Thoracic aorta (tissue), 2 donors: Measurements from ENCODE around the gene MEX3C. TPM values are rescaled to one million over a fixed set of nuclear protein-coding genes. Genes with fewer than 3 reads are reported as not detected.

ENCODE experiments used
- ATAC-seq: fragments of 150-250 bp; one replicate; pipeline ENCODE4 v1.8.0; 2017; ENCODE audit warnings: low read depth; ENCODE audit not compliant: insufficient number of reproducible peaks, low FRiP score
- DNase-seq: peaks from one replicate; pipeline ENCODE4 v3.0.0-alpha.2; 2020; ENCODE audit warnings: low spot score
- H3K27ac ChIP-seq, 2 donors: fragments of 200-600 bp; sonication (generic); 1 replicate in 1 of 2; 2 replicates in 1 of 2; pipeline ENCODE4 v1.5.1; 2016; ENCODE audit warnings: mild to moderate bottlenecking in 2 of 2, moderate library complexity in 2 of 2
- H3K27me3 ChIP-seq: fragments of 200-600 bp; sonication (generic); replicated peaks from 2 replicates; pipeline ENCODE4 v1.6.0; 2016; ENCODE audit warnings: mild to moderate bottlenecking; ENCODE audit not compliant: insufficient read depth
- H3K36me3 ChIP-seq: fragments of 200-600 bp; sonication (generic); one replicate; pipeline ENCODE4 v1.5.1; 2016
- H3K4me1 ChIP-seq, 2 donors: fragments of 200-600 bp; sonication (generic); 1 replicate in 1 of 2; 2 replicates in 1 of 2; pipeline versions ENCODE4 v1.5.1 to v1.6.0; 2016; ENCODE audit warnings: low read depth in 2 of 2, mild to moderate bottlenecking in 1 of 2; ENCODE audit not compliant: control insufficient read depth in 1 of 2
- H3K4me3 ChIP-seq: fragments of 200-600 bp; sonication (generic); 2 replicates; pipeline ENCODE4 v1.5.1; 2016; ENCODE audit warnings: mild to moderate bottlenecking
- H3K9me3 ChIP-seq: fragments of 200-600 bp; sonication (generic); 2 replicates; pipeline ENCODE4 v1.5.1; 2016
- total RNA-seq, 2 donors: library from RNA; depleted of rRNA; stranded (reverse); fragments of >200 nt; gene quantifications; one replicate each; pipeline versions ENCODE4 v1.1.0 to v1.2.3, GENCODE V29; 2016
- TF ChIP-seq, protein P1 (sequence below): fragments of 200-600 bp; sonication (generic); IDR thresholded peaks from one replicate; pipeline ENCODE4 v1.5.1; 2019; ENCODE audit warnings: antibody characterized with exemption

Gene MEX3C
- total RNA-seq, 2 donors from 2014 or later: 19.0 to 36.3 TPM

DNA sequence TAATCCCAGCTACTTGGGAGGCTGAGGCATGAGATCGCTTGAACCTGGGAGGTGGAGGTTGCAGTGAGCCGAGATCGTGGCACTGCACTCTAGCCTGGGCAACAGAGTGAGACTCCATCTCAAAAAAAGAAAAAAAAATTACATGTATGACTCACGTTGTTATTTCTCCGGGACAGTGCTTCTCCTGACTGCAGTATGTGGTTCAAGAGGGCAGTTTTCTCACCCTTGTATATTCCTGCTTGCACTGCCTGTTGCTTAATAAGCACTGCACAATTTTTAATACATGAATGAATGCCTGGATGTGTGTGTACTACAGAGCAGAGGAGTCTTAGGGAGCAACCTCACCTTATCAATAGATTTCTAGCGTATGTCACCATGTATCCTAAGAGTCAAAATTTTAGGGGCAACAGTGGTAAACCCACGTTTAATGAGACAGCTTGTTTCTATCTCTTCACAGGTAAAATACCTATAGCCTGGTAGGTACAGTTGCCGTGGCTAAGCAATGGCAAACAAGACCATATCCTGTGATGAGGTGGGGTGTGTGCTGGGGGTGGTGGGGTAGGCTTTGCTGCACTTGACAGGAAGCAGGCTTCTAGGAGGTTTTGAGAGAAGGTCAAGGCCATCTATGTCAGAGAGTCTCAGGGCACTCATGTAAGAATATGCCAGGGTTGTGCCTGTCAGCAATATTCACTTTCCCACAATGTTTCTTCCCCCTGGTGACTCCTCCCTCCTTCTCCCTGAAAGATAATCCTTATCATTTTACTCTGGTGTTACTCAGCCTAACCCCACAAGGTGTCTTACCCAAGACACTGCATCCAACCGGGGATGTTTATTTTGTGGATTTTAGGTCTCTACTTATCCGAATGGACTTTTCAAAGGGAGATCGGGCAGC lies 36.9 kb upstream of the MEX3C start:
- TF ChIP-seq, protein P1, sequence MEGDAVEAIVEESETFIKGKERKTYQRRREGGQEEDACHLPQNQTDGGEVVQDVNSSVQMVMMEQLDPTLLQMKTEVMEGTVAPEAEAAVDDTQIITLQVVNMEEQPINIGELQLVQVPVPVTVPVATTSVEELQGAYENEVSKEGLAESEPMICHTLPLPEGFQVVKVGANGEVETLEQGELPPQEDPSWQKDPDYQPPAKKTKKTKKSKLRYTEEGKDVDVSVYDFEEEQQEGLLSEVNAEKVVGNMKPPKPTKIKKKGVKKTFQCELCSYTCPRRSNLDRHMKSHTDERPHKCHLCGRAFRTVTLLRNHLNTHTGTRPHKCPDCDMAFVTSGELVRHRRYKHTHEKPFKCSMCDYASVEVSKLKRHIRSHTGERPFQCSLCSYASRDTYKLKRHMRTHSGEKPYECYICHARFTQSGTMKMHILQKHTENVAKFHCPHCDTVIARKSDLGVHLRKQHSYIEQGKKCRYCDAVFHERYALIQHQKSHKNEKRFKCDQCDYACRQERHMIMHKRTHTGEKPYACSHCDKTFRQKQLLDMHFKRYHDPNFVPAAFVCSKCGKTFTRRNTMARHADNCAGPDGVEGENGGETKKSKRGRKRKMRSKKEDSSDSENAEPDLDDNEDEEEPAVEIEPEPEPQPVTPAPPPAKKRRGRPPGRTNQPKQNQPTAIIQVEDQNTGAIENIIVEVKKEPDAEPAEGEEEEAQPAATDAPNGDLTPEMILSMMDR: no peak
- H3K9me3 ChIP-seq: no peaks in the 10 kb centered on the region
- no peak overlapping the region for H3K4me3 ChIP-seq
- ATAC-seq (no peak), DNase-seq (no peak)
- no peaks in the 10 kb centered on the region for H3K4me1 ChIP-seq
- H3K27me3 ChIP-seq: no peaks in the 10 kb centered on the region
- H3K36me3 ChIP-seq: no peaks in the 10 kb centered on the region
- H3K27ac ChIP-seq: no peak overlapping the region

DNA sequence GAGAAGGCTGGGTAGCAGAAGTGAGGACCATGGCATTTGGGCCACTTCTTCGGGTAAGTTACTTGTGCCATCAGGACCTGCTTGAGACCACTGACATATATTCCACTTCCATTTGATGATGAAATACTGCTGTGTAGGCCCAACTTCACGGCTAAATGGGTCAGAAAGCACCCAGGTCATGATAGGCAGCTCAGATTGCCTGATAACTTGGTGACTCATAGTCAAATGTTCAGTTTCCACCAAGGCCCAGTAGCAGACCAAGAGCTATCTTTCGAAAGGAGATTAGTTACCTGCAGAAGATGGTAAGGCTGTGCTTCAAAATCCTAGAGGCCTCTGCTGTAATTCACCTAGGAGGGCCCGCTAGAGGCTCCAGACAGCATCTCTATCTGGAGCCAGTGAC lies 31.8 kb upstream of the MEX3C start:
- Histone ChIP-seq H3K4me3 (no peak overlapping the region), H3K4me1 (no peaks in the 10 kb centered on the region), H3K36me3 (no peaks in the 10 kb centered on the region), H3K27ac (no peak overlapping the region), H3K9me3 (no peaks in the 10 kb centered on the region), H3K27me3 (no peaks in the 10 kb centered on the region)
- ATAC-seq (no peak), DNase-seq (no peak)
- TF ChIP-seq, protein P1: no peak

DNA sequence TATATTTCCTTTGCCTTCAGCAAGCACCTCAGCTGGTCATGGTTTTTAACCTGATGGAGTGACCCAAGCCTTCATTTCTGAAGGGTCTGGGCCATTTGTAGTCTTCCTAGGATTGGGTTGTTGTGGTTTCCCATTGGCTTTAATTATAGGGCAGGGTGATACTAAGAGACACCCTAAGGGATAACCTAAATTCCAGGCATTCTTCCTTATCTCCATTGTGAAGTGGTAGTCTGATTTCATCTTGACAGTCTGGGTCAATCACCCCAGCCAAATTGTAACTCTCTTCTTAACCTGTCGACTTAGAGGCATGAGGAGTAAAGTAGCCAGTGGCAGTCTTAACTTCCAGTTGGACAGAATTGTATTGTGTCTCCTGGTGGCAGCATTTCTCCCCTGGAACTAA lies 30.2 kb upstream of the MEX3C start:
- DNase-seq (no peak), ATAC-seq (no peak)
- TF ChIP-seq, protein P1: no peak
- no peak overlapping the region for H3K27ac ChIP-seq
- no peaks in the 10 kb centered on the region for H3K9me3 ChIP-seq
- H3K36me3 ChIP-seq: no peaks in the 10 kb centered on the region
- no peaks in the 10 kb centered on the region for H3K27me3 ChIP-seq
- H3K4me1 ChIP-seq: no peaks in the 10 kb centered on the region
- H3K4me3 ChIP-seq: no peak overlapping the region

DNA sequence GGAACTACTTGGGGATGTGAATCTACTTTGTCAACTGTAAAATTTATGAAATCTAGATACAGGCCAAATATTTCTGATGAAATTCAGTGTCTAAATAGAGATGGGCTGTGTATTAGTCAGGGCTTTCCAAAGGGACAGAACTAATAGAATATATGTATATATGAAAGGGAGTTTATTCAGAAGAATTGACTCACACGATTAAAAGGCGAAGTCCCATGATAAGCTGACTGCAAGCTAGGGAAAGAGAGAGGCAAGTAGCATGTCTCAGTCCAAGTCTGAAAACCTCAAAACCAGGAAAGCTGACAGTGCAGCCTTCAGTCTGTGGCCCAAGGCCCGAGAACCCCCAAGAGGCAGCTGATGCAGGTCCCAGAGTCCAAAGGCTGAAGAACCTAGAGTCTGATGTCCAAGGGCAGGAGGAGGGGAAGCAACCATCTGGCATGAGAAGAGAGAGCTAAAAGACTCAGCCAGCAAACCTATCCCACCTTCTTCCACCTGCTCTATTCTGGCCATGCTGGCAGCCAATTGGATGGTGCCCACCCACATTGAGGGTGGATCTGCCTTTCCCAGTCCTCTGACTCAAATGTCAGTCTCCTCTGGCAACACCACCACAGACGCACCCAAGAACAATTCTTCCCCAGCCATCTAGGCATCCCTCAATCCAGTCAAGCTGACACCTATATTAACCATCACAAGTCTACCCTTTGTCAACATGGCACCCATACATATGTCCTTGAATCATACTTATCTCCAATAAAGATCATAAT lies 29.3 kb upstream of the MEX3C start:
- Histone ChIP-seq H3K9me3 (no peaks in the 10 kb centered on the region), H3K27me3 (no peaks in the 10 kb centered on the region), H3K36me3 (no peaks in the 10 kb centered on the region), H3K27ac (no peak overlapping the region), H3K4me3 (no peak overlapping the region), H3K4me1 (no peaks in the 10 kb centered on the region)
- DNase-seq (no peak), ATAC-seq (no peak)
- TF ChIP-seq, protein P1: no peak

DNA sequence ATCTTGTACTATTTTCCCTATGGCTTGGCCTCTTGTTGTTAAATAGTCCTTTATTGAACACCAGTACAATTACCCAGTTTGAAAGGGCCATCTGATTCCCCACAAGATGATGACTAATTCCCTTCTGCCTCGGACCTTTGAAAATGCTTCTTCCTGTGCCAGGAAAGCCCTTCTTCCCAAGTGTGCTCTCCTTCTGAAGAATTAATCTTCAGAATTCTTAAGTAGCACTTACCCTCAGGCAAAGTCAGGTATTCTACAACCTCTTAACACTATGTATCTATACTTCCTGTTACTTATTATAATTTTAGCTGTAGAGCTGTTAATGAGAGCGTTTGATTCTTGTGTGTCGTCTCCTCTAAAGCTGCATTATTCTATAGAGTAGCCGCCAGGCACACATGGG lies 28.6 kb upstream of the MEX3C start:
- DNase-seq: no peak
- no peaks in the 10 kb centered on the region for H3K36me3 ChIP-seq
- no peaks in the 10 kb centered on the region for H3K27me3 ChIP-seq
- no peak overlapping the region for H3K27ac ChIP-seq
- TF ChIP-seq, protein P1: no peak
- ATAC-seq: no peak
- no peak overlapping the region for H3K4me3 ChIP-seq
- H3K9me3 ChIP-seq: no peaks in the 10 kb centered on the region
- H3K4me1 ChIP-seq: no peaks in the 10 kb centered on the region
